Uterus (tissue), 2 donors: ENCODE data around the gene ZNF516.

Experiments
- POLR2A ChIP-seq, 2 donors: fragments of 450-650 bp; IDR thresholded peaks; one replicate each; pipeline ENCODE4 v1.6.1; 2016; ENCODE audit warnings: antibody characterized with exemption in 2 of 2, mild to moderate bottlenecking in 1 of 2, moderate library complexity in 1 of 2
- TF ChIP-seq, protein P1 (sequence below), 4 experiments: fragments of 200-600 bp in 2 of 4; fragments of 450-650 bp in 2 of 4; sonication (generic) in 2 of 4; IDR thresholded peaks; one replicate each; pipeline ENCODE4 v1.5.1; 2016 to 2019; ENCODE audit warnings: antibody characterized with exemption in 4 of 4, mild to moderate bottlenecking in 2 of 4, moderate library complexity in 1 of 4

DNA sequence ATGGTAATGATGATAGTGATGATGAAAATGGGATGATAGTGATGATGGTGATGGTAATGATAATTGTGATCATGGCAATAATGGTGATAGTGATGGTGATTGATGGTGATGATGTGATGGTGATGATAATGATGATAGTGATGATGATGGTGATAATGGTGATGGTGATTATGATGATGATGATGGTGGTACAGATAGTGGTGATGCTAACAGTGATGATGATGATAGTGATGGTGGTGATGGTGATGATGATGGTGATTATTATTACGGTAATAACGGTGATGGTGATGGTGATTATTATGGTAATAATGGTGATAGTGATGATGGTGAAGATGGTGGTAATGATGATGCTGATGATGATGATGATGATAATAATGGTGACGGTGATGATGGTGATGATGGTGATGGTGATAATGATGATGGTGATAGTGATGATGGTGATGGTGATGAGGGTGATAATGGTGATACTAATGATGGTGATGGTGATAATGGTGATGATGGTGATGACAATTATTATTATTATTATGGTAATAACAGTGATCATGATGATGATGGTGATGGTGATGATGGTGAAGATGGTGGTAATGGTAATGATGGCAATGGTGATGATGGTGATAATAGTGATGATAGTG, 151.0 kb downstream of the ZNF516 start:
- TF ChIP-seq, protein P1, sequence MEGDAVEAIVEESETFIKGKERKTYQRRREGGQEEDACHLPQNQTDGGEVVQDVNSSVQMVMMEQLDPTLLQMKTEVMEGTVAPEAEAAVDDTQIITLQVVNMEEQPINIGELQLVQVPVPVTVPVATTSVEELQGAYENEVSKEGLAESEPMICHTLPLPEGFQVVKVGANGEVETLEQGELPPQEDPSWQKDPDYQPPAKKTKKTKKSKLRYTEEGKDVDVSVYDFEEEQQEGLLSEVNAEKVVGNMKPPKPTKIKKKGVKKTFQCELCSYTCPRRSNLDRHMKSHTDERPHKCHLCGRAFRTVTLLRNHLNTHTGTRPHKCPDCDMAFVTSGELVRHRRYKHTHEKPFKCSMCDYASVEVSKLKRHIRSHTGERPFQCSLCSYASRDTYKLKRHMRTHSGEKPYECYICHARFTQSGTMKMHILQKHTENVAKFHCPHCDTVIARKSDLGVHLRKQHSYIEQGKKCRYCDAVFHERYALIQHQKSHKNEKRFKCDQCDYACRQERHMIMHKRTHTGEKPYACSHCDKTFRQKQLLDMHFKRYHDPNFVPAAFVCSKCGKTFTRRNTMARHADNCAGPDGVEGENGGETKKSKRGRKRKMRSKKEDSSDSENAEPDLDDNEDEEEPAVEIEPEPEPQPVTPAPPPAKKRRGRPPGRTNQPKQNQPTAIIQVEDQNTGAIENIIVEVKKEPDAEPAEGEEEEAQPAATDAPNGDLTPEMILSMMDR (IDR thresholded peaks at IDR 0.05), result no peak
- no peak for TF ChIP-seq POLR2A (IDR thresholded peaks at IDR 0.05)
